Kidney glomerular epithelial cell (primary cell): ENCODE results near the gene C6orf47.
"Not testable (repeated sequence)": the region's sequence is repeated elsewhere in the genome, so short reads cannot be mapped to it uniquely, and the experiment has no call there.

Source experiments
- DNase-seq: peaks from one replicate; lab custom pipeline; 2025; lab: John Stamatoyannopoulos, UW

C6orf47 gene

GRCh38 chr6:31660381-31661261 is at the start of gene C6orf47:
Gene C6orf47 (minus strand): TSS chr6:31660778. CDS start chr6:31659947, 831 bp downstream.
- DNase-seq = peak; percentile 71

GRCh38 chr6:31709157-31709556 is 48.6 kb upstream of the C6orf47 start:
- DNase-seq = not testable (repeated sequence)

- DNase-seq = no peak
These were observed 47.6 kb upstream of the C6orf47 start for GRCh38 chr6:31708224-31708623.

GRCh38 chr6:31707701-31708100 is 47.1 kb upstream of the C6orf47 start:
- no peak for DNase-seq

- DNase-seq = no peak
These were observed 46.0 kb upstream of the C6orf47 start, which contains the start of gene LY6G6F for GRCh38 chr6:31706599-31706998. Gene LY6G6F (plus strand): TSS chr6:31706866. CDS start chr6:31706907, 41 bp downstream.

- no peak for DNase-seq
These were observed 45.4 kb upstream of the C6orf47 start for GRCh38 chr6:31705931-31706330.

- peak; percentile 93 for DNase-seq
These were observed 42.5 kb upstream of the C6orf47 start, which contains the start of gene ABHD16A for GRCh38 chr6:31702819-31703716. Gene ABHD16A (minus strand): TSS chr6:31703324. CDS start chr6:31703281, 43 bp downstream.

GRCh38 chr6:31702405-31702818 is 41.8 kb upstream of the C6orf47 start:
- DNase-seq = no peak

- no peak for DNase-seq
These were observed 41.3 kb upstream of the C6orf47 start for GRCh38 chr6:31701666-31702404.

GRCh38 chr6:31700740-31701401 is 40.3 kb upstream of the C6orf47 start:
- DNase-seq = no peak

- no peak for DNase-seq
These were observed 37.0 kb upstream of the C6orf47 start for GRCh38 chr6:31697555-31697954.

- no peak for DNase-seq
These were observed 33.0 kb upstream of the C6orf47 start for GRCh38 chr6:31693535-31693934.

GRCh38 chr6:31692886-31693285 is 32.3 kb upstream of the C6orf47 start:
- DNase-seq = no peak

GRCh38 chr6:31692353-31692752 is 31.8 kb upstream of the C6orf47 start:
- no peak for DNase-seq

GRCh38 chr6:31691564-31692108 is 31.1 kb upstream of the C6orf47 start:
- DNase-seq = no peak

- DNase-seq = no peak
These were observed 30.5 kb upstream of the C6orf47 start for GRCh38 chr6:31691078-31691463.

GRCh38 chr6:31690231-31691077 is 29.9 kb upstream of the C6orf47 start:
- DNase-seq = peak; percentile 82

- no peak for DNase-seq
These were observed 28.9 kb upstream of the C6orf47 start for GRCh38 chr6:31689249-31690110.
